Type B pancreatic cell (in vitro differentiated cells): ENCODE data around the gene DMC1. TPM values are rescaled to one million over a fixed set of nuclear protein-coding genes. Genes with fewer than 3 reads are reported as not detected.

Source experiments
- DNase-seq: peaks from one replicate; pipeline ENCODE4 v3.0.0; 2021; ENCODE audit warnings: mixed read lengths; ENCODE audit not compliant: unreplicated experiment; ENCODE audit errors: extremely low spot score
- H3K27ac Mint-ChIP-seq: 2 replicates; pipeline ENCODE4 v1.8.0; 2021; ENCODE audit warnings: mild to moderate bottlenecking, mixed read lengths
- H3K27me3 Mint-ChIP-seq: 2 replicates; pipeline ENCODE4 v1.8.0; 2021; ENCODE audit warnings: mixed read lengths
- H3K36me3 Mint-ChIP-seq: 2 replicates; pipeline ENCODE4 v1.8.0; 2021; ENCODE audit warnings: mixed read lengths
- H3K4me1 Mint-ChIP-seq: one replicate; pipeline ENCODE4 v1.8.0; 2021; ENCODE audit warnings: mixed read lengths; ENCODE audit not compliant: unreplicated experiment
- H3K4me3 Mint-ChIP-seq: 2 replicates; pipeline ENCODE4 v1.8.0; 2021; ENCODE audit warnings: mild to moderate bottlenecking, mixed read lengths
- H3K9me3 Mint-ChIP-seq: 2 replicates; pipeline ENCODE4 v1.8.0; 2021; ENCODE audit warnings: mixed read lengths
- total RNA-seq: library from RNA; stranded (reverse); gene quantifications from 2 replicates; pipeline ENCODE4 v1.2.1, GENCODE V29; 2021; ENCODE audit warnings: low replicate concordance
- TF ChIP-seq, protein P1 (sequence below): fragments of 200-600 bp; sonication (generic); conservative IDR thresholded peaks from 2 replicates; pipeline ENCODE4 v1.5.0; 2021; ENCODE audit warnings: antibody characterized with exemption, mild to moderate bottlenecking

DMC1 gene
- total RNA-seq, 1 donor from 2014 or later: 5.6 TPM

DNA sequence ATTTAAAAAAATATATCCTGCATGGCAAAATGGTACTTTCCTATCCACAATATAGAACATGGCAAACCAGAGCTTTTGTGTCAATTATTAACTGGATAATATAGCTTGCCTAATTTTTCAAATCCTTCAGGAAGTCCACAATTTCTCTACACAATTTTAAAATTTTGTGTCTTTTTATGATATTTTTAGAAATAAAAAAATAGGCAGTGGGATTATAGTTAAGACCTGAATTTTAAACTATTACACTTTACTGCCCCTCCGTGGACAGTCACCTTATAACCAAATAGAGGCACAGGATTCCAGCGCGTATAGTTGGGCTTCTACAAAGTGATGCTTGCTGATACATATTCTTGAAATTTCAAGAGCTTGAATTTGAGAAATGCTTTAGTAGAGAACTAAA lies 2.1 kb upstream of the DMC1 start:
- H3K27ac Mint-ChIP-seq: no peak overlapping the region
- DNase-seq: no peak
- H3K27me3 Mint-ChIP-seq: peaks cover 5% of the 10 kb centered on the region
- H3K9me3 Mint-ChIP-seq: no peaks in the 10 kb centered on the region
- TF ChIP-seq, protein P1, sequence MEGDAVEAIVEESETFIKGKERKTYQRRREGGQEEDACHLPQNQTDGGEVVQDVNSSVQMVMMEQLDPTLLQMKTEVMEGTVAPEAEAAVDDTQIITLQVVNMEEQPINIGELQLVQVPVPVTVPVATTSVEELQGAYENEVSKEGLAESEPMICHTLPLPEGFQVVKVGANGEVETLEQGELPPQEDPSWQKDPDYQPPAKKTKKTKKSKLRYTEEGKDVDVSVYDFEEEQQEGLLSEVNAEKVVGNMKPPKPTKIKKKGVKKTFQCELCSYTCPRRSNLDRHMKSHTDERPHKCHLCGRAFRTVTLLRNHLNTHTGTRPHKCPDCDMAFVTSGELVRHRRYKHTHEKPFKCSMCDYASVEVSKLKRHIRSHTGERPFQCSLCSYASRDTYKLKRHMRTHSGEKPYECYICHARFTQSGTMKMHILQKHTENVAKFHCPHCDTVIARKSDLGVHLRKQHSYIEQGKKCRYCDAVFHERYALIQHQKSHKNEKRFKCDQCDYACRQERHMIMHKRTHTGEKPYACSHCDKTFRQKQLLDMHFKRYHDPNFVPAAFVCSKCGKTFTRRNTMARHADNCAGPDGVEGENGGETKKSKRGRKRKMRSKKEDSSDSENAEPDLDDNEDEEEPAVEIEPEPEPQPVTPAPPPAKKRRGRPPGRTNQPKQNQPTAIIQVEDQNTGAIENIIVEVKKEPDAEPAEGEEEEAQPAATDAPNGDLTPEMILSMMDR: peak; percentile 79
- no peaks in the 10 kb centered on the region for H3K36me3 Mint-ChIP-seq
- no peak overlapping the region for H3K4me3 Mint-ChIP-seq
- peaks cover 20% of the 10 kb centered on the region for H3K4me1 Mint-ChIP-seq

DNA sequence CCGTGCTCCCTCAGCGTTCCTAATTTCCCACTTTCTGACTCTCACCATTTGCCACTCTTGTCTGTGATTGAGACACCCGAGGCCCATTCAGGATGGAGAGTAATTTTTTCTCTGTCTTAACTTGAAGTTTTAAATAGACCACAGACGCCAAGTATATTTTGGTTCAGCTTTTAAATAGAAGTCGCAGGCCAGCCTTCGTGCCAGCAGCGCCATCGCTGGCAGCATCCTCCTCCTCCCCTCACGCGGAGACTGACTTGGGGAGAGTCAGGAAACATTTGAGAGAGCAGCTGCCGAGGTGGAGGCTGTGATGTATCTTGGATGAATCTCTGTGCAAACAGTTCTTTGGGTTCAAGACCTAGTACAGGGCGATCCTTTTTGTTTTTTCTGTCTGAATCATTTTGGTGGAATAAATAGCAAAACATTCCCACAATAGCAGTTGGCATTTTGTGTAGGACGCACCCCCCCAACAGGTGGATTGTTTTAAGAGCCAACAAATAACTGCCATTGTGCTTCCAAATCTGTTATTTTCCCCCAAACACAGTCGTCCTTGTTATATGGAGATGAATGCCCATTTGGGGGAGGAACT lies 889 bp upstream of the DMC1 start:
- TF ChIP-seq, protein P1: no peak
- H3K27ac Mint-ChIP-seq: peak overlapping the region; percentile 85
- H3K27me3 Mint-ChIP-seq: peaks cover 5% of the 10 kb centered on the region
- H3K9me3 Mint-ChIP-seq: no peaks in the 10 kb centered on the region
- H3K4me1 Mint-ChIP-seq: peaks cover 24% of the 10 kb centered on the region
- no peaks in the 10 kb centered on the region for H3K36me3 Mint-ChIP-seq
- DNase-seq: no peak
- peak overlapping the region; percentile 92 for H3K4me3 Mint-ChIP-seq

- peaks cover 24% of the 10 kb centered on the region for H3K4me1 Mint-ChIP-seq
- peak overlapping the region; percentile 92 for H3K4me3 Mint-ChIP-seq
- H3K9me3 Mint-ChIP-seq: no peaks in the 10 kb centered on the region
- DNase-seq: peak; percentile 71
- H3K27ac Mint-ChIP-seq: peak overlapping the region; percentile 84
- TF ChIP-seq, protein P1: no peak
- no peaks in the 10 kb centered on the region for H3K36me3 Mint-ChIP-seq
- peaks cover 5% of the 10 kb centered on the region for H3K27me3 Mint-ChIP-seq
Observed at GRCh38 chr22:38569181-38569971, 607 bp downstream of the DMC1 start.

GRCh38 chr22:38567531-38568285 lies 2.3 kb downstream of the DMC1 start:
- H3K36me3 Mint-ChIP-seq: no peaks in the 10 kb centered on the region
- H3K4me3 Mint-ChIP-seq: peak overlapping the region; percentile 44
- DNase-seq: no peak
- peaks cover 24% of the 10 kb centered on the region for H3K4me1 Mint-ChIP-seq
- H3K27me3 Mint-ChIP-seq: peaks cover 1% of the 10 kb centered on the region
- H3K27ac Mint-ChIP-seq: peak overlapping the region; percentile 55
- TF ChIP-seq, protein P1: no peak
- H3K9me3 Mint-ChIP-seq: no peaks in the 10 kb centered on the region

- no peaks in the 10 kb centered on the region for H3K9me3 Mint-ChIP-seq
- TF ChIP-seq, protein P1: no peak
- DNase-seq: no peak
- H3K4me1 Mint-ChIP-seq: peaks cover 24% of the 10 kb centered on the region
- no peak overlapping the region for H3K4me3 Mint-ChIP-seq
- no peak overlapping the region for H3K27ac Mint-ChIP-seq
- H3K27me3 Mint-ChIP-seq: no peaks in the 10 kb centered on the region
- H3K36me3 Mint-ChIP-seq: no peaks in the 10 kb centered on the region
Observed at GRCh38 chr22:38566726-38567504, 3.1 kb downstream of the DMC1 start.
